Measurements from ENCODE around the gene CD99L2.

DNA sequence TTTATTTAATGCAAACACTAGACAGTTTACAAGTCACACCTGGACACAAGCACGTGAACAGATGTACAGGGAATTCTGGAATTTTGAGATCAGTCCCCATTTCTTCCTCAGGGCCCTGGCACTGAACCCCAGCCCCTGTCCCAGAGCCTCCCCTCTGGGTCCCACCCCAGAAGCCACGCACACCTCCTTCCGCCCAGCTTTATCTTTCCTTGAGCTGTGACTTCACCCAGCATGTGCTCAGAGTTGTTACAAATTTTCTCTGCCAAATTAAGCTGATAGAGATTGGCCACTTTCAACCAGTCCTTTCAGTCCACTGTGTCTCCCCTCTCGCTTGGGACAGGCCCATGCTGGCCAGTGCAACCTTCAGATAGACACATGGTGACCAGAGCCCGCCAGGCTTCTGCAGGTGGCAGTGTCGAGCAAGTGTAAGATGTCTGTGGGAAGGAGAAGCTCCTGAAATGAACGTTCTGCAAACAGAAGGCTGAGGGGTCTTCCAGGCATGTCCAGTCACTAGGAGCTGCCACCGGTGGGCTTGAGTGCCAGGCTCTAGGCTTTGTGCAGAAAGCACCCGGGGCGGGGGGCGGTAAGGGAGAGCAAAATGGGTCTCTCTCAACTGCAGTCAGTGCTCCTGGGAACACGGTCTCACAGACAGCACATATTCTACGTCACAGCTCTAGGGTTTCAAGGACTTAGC, 132.0 kb downstream of the CD99L2 start:
- TF ChIP-seq, protein P1, sequence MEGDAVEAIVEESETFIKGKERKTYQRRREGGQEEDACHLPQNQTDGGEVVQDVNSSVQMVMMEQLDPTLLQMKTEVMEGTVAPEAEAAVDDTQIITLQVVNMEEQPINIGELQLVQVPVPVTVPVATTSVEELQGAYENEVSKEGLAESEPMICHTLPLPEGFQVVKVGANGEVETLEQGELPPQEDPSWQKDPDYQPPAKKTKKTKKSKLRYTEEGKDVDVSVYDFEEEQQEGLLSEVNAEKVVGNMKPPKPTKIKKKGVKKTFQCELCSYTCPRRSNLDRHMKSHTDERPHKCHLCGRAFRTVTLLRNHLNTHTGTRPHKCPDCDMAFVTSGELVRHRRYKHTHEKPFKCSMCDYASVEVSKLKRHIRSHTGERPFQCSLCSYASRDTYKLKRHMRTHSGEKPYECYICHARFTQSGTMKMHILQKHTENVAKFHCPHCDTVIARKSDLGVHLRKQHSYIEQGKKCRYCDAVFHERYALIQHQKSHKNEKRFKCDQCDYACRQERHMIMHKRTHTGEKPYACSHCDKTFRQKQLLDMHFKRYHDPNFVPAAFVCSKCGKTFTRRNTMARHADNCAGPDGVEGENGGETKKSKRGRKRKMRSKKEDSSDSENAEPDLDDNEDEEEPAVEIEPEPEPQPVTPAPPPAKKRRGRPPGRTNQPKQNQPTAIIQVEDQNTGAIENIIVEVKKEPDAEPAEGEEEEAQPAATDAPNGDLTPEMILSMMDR (IDR thresholded peaks at IDR 0.05), result no peak
- TF ChIP-seq POLR2A (IDR thresholded peaks at IDR 0.05) (no peak), POLR2AphosphoS5 (IDR thresholded peaks at IDR 0.05; ENCODE audit: insufficient read depth in 1 of 2, low read depth in 1 of 2) (no peak)
